Trophoblast cell (in vitro differentiated cells and primary cell): Measurements from ENCODE around the gene LIF.

Experiments
- DNase-seq, 2 donors: peaks; one replicate each; pipeline ENCODE4 v3.0.0-alpha.2; 2016
- H2AFZ ChIP-seq: 2 replicates; pipeline ENCODE4 v1.6.1; 2013; ENCODE audit warnings: low read length, moderate library complexity, mild to moderate bottlenecking; ENCODE audit not compliant: insufficient read depth, poor library complexity
- H2AK5ac ChIP-seq: 2 replicates; pipeline ENCODE4 v1.6.1; 2013; ENCODE audit warnings: mild to moderate bottlenecking, low read length
- H2BK120ac ChIP-seq: 2 replicates; pipeline ENCODE4 v1.6.1; 2013; ENCODE audit warnings: low read length, mild to moderate bottlenecking, moderate library complexity; ENCODE audit not compliant: insufficient read depth, poor library complexity
- H2BK12ac ChIP-seq: 2 replicates; pipeline ENCODE4 v1.6.1; 2013; ENCODE audit warnings: mild to moderate bottlenecking, low read length, moderate library complexity
- H2BK5ac ChIP-seq: 2 replicates; pipeline ENCODE4 v1.6.1; 2013; ENCODE audit warnings: low read length, low read depth, moderate library complexity, mild to moderate bottlenecking; ENCODE audit not compliant: poor library complexity
- H3K14ac ChIP-seq: 2 replicates; pipeline ENCODE4 v1.6.1; 2013; ENCODE audit warnings: mild to moderate bottlenecking, low read length
- H3K18ac ChIP-seq: 2 replicates; pipeline ENCODE4 v1.6.1; 2013; ENCODE audit warnings: mild to moderate bottlenecking, low read length
- H3K23ac ChIP-seq: 2 replicates; pipeline ENCODE4 v1.6.1; 2013; ENCODE audit warnings: low read length
- H3K27ac ChIP-seq: 2 replicates; pipeline ENCODE4 v1.5.1; 2013; ENCODE audit warnings: low read depth, mild to moderate bottlenecking, inconsistent platforms, low read length, moderate library complexity
- H3K27me3 ChIP-seq: 2 replicates; pipeline ENCODE4 v1.6.1; 2013; ENCODE audit warnings: inconsistent platforms, mild to moderate bottlenecking, low read length, moderate library complexity; ENCODE audit not compliant: insufficient read depth
- H3K36me3 ChIP-seq, 2 experiments: 1 replicate in 1 of 2; 2 replicates in 1 of 2; pipeline ENCODE4 v1.6.1; 2013; ENCODE audit warnings: low read length in 2 of 2, mild to moderate bottlenecking in 2 of 2, moderate library complexity in 1 of 2; ENCODE audit not compliant: insufficient read depth in 2 of 2, control insufficient read depth in 1 of 2
- H3K4ac ChIP-seq: 2 replicates; pipeline ENCODE4 v1.6.1; 2013; ENCODE audit warnings: low read depth, mild to moderate bottlenecking, low read length, moderate library complexity
- H3K4me1 ChIP-seq, 2 experiments: 1 replicate in 1 of 2; 2 replicates in 1 of 2; pipeline ENCODE4 v1.6.1; 2013; ENCODE audit warnings: low read length in 2 of 2, mild to moderate bottlenecking in 2 of 2, moderate library complexity in 1 of 2; ENCODE audit not compliant: insufficient read depth in 2 of 2, control insufficient read depth in 1 of 2
- H3K4me2 ChIP-seq: 2 replicates; pipeline ENCODE4 v1.6.1; 2013; ENCODE audit warnings: inconsistent platforms, mild to moderate bottlenecking, low read length, moderate library complexity
- H3K4me3 ChIP-seq: 2 replicates; pipeline ENCODE4 v1.5.1; 2013; ENCODE audit warnings: mild to moderate bottlenecking, low read depth, low read length, inconsistent platforms
- H3K79me1 ChIP-seq: one replicate; pipeline ENCODE4 v1.6.1; 2013; ENCODE audit warnings: low read length
- H3K79me2 ChIP-seq: 2 replicates; pipeline ENCODE4 v1.6.1; 2013; ENCODE audit warnings: low read length, mild to moderate bottlenecking; ENCODE audit not compliant: control insufficient read depth, insufficient read depth, poor library complexity
- H3K9ac ChIP-seq: 2 replicates; pipeline ENCODE4 v1.6.1; 2013; ENCODE audit warnings: mild to moderate bottlenecking, low read length
- H3K9me3 ChIP-seq: 2 replicates; pipeline ENCODE4 v1.6.1; 2013; ENCODE audit warnings: low read depth, mild to moderate bottlenecking, control low read depth, inconsistent platforms, low read length; ENCODE audit not compliant: insufficient read depth
- H4K12ac ChIP-seq: 2 replicates; pipeline ENCODE4 v1.6.1; 2013; ENCODE audit warnings: low read depth, mild to moderate bottlenecking, low read length, moderate library complexity
- H4K8ac ChIP-seq: 2 replicates; pipeline ENCODE4 v1.6.1; 2013; ENCODE audit warnings: low read depth, mild to moderate bottlenecking, low read length, moderate library complexity
- H4K91ac ChIP-seq: one replicate; pipeline ENCODE4 v1.6.1; 2013; ENCODE audit warnings: low read depth, mild to moderate bottlenecking, low read length, moderate library complexity
- WGBS: extraction: QIAGEN DNeasy Blood & Tissue Kit; methylation state at CpG from one replicate; pipeline ENCODE4 v1.1.7; 2013; ENCODE audit warnings: missing lambda C conversion rate; ENCODE audit not compliant: insufficient read length, insufficient coverage; ENCODE audit errors: extremely low coverage; 5-methylcytosine and 5-hydroxymethylcytosine counted together

The LIF gene

GRCh38 chr22:30214703-30215407, 31.7 kb downstream of the LIF start:
- no peak overlapping the region for H4K12ac ChIP-seq
- H2BK120ac ChIP-seq = no peak overlapping the region
- H3K27ac ChIP-seq = no peak overlapping the region
- H3K18ac ChIP-seq = no peak overlapping the region
- H2BK5ac ChIP-seq = no peak overlapping the region
- H3K36me3 ChIP-seq = no peaks in the 10 kb centered on the region
- DNase-seq = no peak
- H4K8ac ChIP-seq = no peak overlapping the region
- H3K4ac ChIP-seq = no peak overlapping the region
- H4K91ac ChIP-seq = no peak overlapping the region
- H3K14ac ChIP-seq = no peak overlapping the region
- no peak overlapping the region for H3K9ac ChIP-seq
- H3K79me2 ChIP-seq = no peaks in the 10 kb centered on the region
- peaks cover 11 to 12% of the 10 kb centered on the region in 2 experiments for H3K4me1 ChIP-seq
- peaks cover 5% of the 10 kb centered on the region for H3K79me1 ChIP-seq
- H3K9me3 ChIP-seq = no peaks in the 10 kb centered on the region
- no peak overlapping the region for H3K4me3 ChIP-seq
- no peak overlapping the region for H3K23ac ChIP-seq
- H2BK12ac ChIP-seq = no peak overlapping the region
- H3K4me2 ChIP-seq = no peak overlapping the region
- H3K27me3 ChIP-seq = no peaks in the 10 kb centered on the region
- H2AK5ac ChIP-seq = no peak overlapping the region
- H2AFZ ChIP-seq = no peak overlapping the region
- WGBS = no CpG with 5 or more reads among the region's 12 CpGs

- peak; percentile 6 to 17 for DNase-seq
- no peaks in the 10 kb centered on the region for H3K27me3 ChIP-seq
- WGBS = no CpG with 5 or more reads among the region's 8 CpGs
- no peak overlapping the region for H2BK5ac ChIP-seq
- H3K9ac ChIP-seq = no peak overlapping the region
- H3K4me2 ChIP-seq = no peak overlapping the region
- no peaks in the 10 kb centered on the region for H3K36me3 ChIP-seq
- no peak overlapping the region for H2AK5ac ChIP-seq
- no peak overlapping the region for H3K27ac ChIP-seq
- H3K18ac ChIP-seq = no peak overlapping the region
- no peak overlapping the region for H2AFZ ChIP-seq
- H3K23ac ChIP-seq = no peak overlapping the region
- H3K4ac ChIP-seq = no peak overlapping the region
- H4K8ac ChIP-seq = no peak overlapping the region
- H3K4me1 ChIP-seq = peaks cover 18 to 19% of the 10 kb centered on the region in 2 experiments
- no peak overlapping the region for H3K4me3 ChIP-seq
- no peak overlapping the region for H2BK120ac ChIP-seq
- H4K12ac ChIP-seq = no peak overlapping the region
- no peak overlapping the region for H4K91ac ChIP-seq
- H3K79me1 ChIP-seq = peaks cover 7% of the 10 kb centered on the region
- no peaks in the 10 kb centered on the region for H3K9me3 ChIP-seq
- H2BK12ac ChIP-seq = no peak overlapping the region
- H3K14ac ChIP-seq = peak overlapping the region; percentile 6
- H3K79me2 ChIP-seq = no peaks in the 10 kb centered on the region
These were observed 33.5 kb downstream of the LIF start for GRCh38 chr22:30212996-30213441.

GRCh38 chr22:30212363-30212995, 34.1 kb downstream of the LIF start:
- no peak overlapping the region for H3K27ac ChIP-seq
- H3K9ac ChIP-seq = no peak overlapping the region
- no peak overlapping the region for H2BK5ac ChIP-seq
- no peak overlapping the region for H4K91ac ChIP-seq
- H3K4ac ChIP-seq = no peak overlapping the region
- H4K8ac ChIP-seq = no peak overlapping the region
- H3K79me2 ChIP-seq = no peaks in the 10 kb centered on the region
- no peaks in the 10 kb centered on the region for H3K27me3 ChIP-seq
- DNase-seq = peak; percentile 46 to 50
- peaks cover 18 to 19% of the 10 kb centered on the region in 2 experiments for H3K4me1 ChIP-seq
- no peak overlapping the region for H2BK120ac ChIP-seq
- no peak overlapping the region for H3K4me3 ChIP-seq
- no peak overlapping the region for H2BK12ac ChIP-seq
- no CpG with 5 or more reads among the region's 5 CpGs for WGBS
- no peak overlapping the region for H2AFZ ChIP-seq
- H3K14ac ChIP-seq = no peak overlapping the region
- no peaks in the 10 kb centered on the region for H3K36me3 ChIP-seq
- H3K79me1 ChIP-seq = peaks cover 7% of the 10 kb centered on the region
- no peak overlapping the region for H4K12ac ChIP-seq
- H2AK5ac ChIP-seq = no peak overlapping the region
- H3K23ac ChIP-seq = no peak overlapping the region
- no peak overlapping the region for H3K4me2 ChIP-seq
- H3K18ac ChIP-seq = no peak overlapping the region
- H3K9me3 ChIP-seq = no peaks in the 10 kb centered on the region

GRCh38 chr22:30211124-30211820, 35.3 kb downstream of the LIF start:
- peak overlapping the region; percentile 10 for H4K91ac ChIP-seq
- H3K14ac ChIP-seq = no peak overlapping the region
- H2AFZ ChIP-seq = no peak overlapping the region
- H3K36me3 ChIP-seq = no peaks in the 10 kb centered on the region
- no peaks in the 10 kb centered on the region for H3K79me2 ChIP-seq
- peaks cover 18 to 19% of the 10 kb centered on the region in 2 experiments for H3K4me1 ChIP-seq
- peak overlapping the region; percentile 3 for H3K9ac ChIP-seq
- H2BK120ac ChIP-seq = no peak overlapping the region
- peak overlapping the region; percentile 40 for H3K4ac ChIP-seq
- DNase-seq = no peak
- H4K12ac ChIP-seq = no peak overlapping the region
- no peaks in the 10 kb centered on the region for H3K27me3 ChIP-seq
- no peak overlapping the region for H3K4me2 ChIP-seq
- no peak overlapping the region for H3K18ac ChIP-seq
- peak overlapping the region; percentile 71 for H2AK5ac ChIP-seq
- no peaks in the 10 kb centered on the region for H3K9me3 ChIP-seq
- no peak overlapping the region for H3K23ac ChIP-seq
- no peak overlapping the region for H4K8ac ChIP-seq
- H3K27ac ChIP-seq = no peak overlapping the region
- H3K4me3 ChIP-seq = no peak overlapping the region
- WGBS = no CpG with 5 or more reads among the region's 18 CpGs
- H2BK12ac ChIP-seq = peak overlapping the region; percentile 55
- H2BK5ac ChIP-seq = no peak overlapping the region
- peaks cover 7% of the 10 kb centered on the region for H3K79me1 ChIP-seq
